HCT116 (cell line): ENCODE results near the gene CASK. TPM values are rescaled to one million over a fixed set of nuclear protein-coding genes. Genes with fewer than 3 reads are reported as not detected.

ENCODE experiments used
- ATAC-seq: fragments of 200-7000 bp; cut with Tn5 transposase; 2 replicates; pipeline ENCODE4 v1.9.1; 2020; ENCODE audit warnings: mild to moderate bottlenecking, moderate library complexity
- BruUV-seq: library from RNA; stranded (reverse); fragments of 400-500 nt; replicated peaks from 2 replicates; lab custom pipeline; 2021; lab: Mats Ljungman, UMichigan
- CTCF ChIA-PET: fragments of 300-600 bp; sonication (Branson Sonifier 250); formaldehyde crosslinking; loops from one replicate; lab custom pipeline; 2021; ENCODE audit warnings: antibody characterized with exemption; lab: Charles Lee
- POLR2A ChIA-PET: fragments of 300-600, 350-600 bp; sonication (Branson Sonifier 250); formaldehyde crosslinking; loops from one replicate; lab custom pipeline; 2021; ENCODE audit warnings: antibody characterized with exemption; lab: Charles Lee
- RAD21 ChIA-PET, 2 experiments: fragments of 300-600 bp; sonication (Branson Sonifier 250); formaldehyde crosslinking; loops; one replicate each; lab custom pipeline; 2023; ENCODE audit warnings: low total read pairs in 2 of 2; ENCODE audit not compliant: uncharacterized antibody in 2 of 2, unreplicated experiment in 2 of 2, low non-redundant PET in 1 of 2; lab: Charles Lee
- DNase-seq: peaks from one replicate; pipeline ENCODE4 v3.0.0-alpha.2; 2010; ENCODE audit warnings: low read depth, low spot score
- H2AFZ ChIP-seq: fragments of 200-600 bp; shearing (Covaris generic), sonication (generic); 2 replicates; pipeline ENCODE4 v1.6.1; 2017; ENCODE audit warnings: low read depth, mixed run types, mixed read lengths, antibody characterized with exemption, low read length; ENCODE audit not compliant: poor library complexity, severe bottlenecking
- H3K27ac ChIP-seq: 2 replicates; pipeline ENCODE4 v1.5.1; 2012; ENCODE audit warnings: low read depth, low read length
- H3K27me3 ChIP-seq: fragments of 200-600 bp; sonication (generic); 2 replicates; pipeline ENCODE4 v1.6.1; 2016; ENCODE audit warnings: mixed run types, low read length, mixed read lengths; ENCODE audit not compliant: insufficient read depth
- H3K36me3 ChIP-seq, 2 experiments: fragments of 200-500 bp in 1 of 2; fragments of 200-600 bp in 1 of 2; sonication (Bioruptor generic) in 1 of 2; sonication (generic) in 1 of 2; 2 replicates each; pipeline versions ENCODE4 v1.5.1 to v1.6.1; 2014 to 2016; ENCODE audit warnings: low read length in 2 of 2, inconsistent platforms in 1 of 2, mixed read lengths in 1 of 2, mixed run types in 1 of 2; ENCODE audit not compliant: insufficient read depth in 2 of 2, control insufficient read depth in 1 of 2
- H3K4me1 ChIP-seq, 2 experiments: fragments of 200-600 bp in 1 of 2; sonication (generic) in 1 of 2; 2 replicates each; pipeline versions ENCODE4 v1.5.1 to v1.6.1; 2012 to 2017; ENCODE audit warnings: low read length in 2 of 2, inconsistent platforms in 1 of 2, mild to moderate bottlenecking in 1 of 2, mixed read lengths in 1 of 2, mixed run types in 1 of 2, moderate library complexity in 1 of 2; ENCODE audit not compliant: insufficient read depth in 2 of 2, control insufficient read depth in 1 of 2
- H3K4me2 ChIP-seq: fragments of 200-600 bp; sonication (generic); 2 replicates; pipeline ENCODE4 v1.6.1; 2017; ENCODE audit warnings: mixed run types, low read length, mixed read lengths
- H3K4me3 ChIP-seq, 2 experiments: fragments of 200-600 bp in 1 of 2; sonication (generic) in 1 of 2; replicated peaks in 1 of 2; 2 replicates each; pipeline ENCODE4 v1.5.1; 2011 to 2016; ENCODE audit warnings: low read length in 2 of 2, control low read depth in 1 of 2, low read depth in 1 of 2, mild to moderate bottlenecking in 1 of 2, mixed read lengths in 1 of 2, mixed run types in 1 of 2
- H3K79me2 ChIP-seq: fragments of 200-600 bp; sonication (generic); 2 replicates; pipeline ENCODE4 v1.6.1; 2017; ENCODE audit warnings: mild to moderate bottlenecking, mixed run types, low read length, moderate library complexity, mixed read lengths; ENCODE audit not compliant: insufficient read depth
- H3K9ac ChIP-seq: fragments of 200-600 bp; sonication (generic); 2 replicates; pipeline ENCODE4 v1.6.1; 2016; ENCODE audit warnings: low read length, mixed read lengths
- H3K9me2 ChIP-seq: fragments of 200-600 bp; sonication (generic), shearing (Covaris generic); 2 replicates; pipeline ENCODE4 v1.6.1; 2017; ENCODE audit warnings: mixed run types, mild to moderate bottlenecking, moderate library complexity; ENCODE audit not compliant: insufficient read depth
- H3K9me3 ChIP-seq, 2 experiments: fragments of 200-500 bp in 1 of 2; fragments of 200-600 bp in 1 of 2; sonication (Bioruptor generic) in 1 of 2; sonication (generic) in 1 of 2; 2 replicates each; pipeline ENCODE4 v1.6.1; 2014 to 2017; ENCODE audit warnings: low read length in 2 of 2, mixed read lengths in 2 of 2, inconsistent platforms in 1 of 2, low read depth in 1 of 2, mild to moderate bottlenecking in 1 of 2, mixed run types in 1 of 2, moderate library complexity in 1 of 2; ENCODE audit not compliant: control insufficient read depth in 1 of 2, insufficient read depth in 1 of 2
- H4K20me1 ChIP-seq: fragments of 200-600 bp; sonication (generic), shearing (Covaris generic); 2 replicates; pipeline ENCODE4 v1.6.1; 2017; ENCODE audit warnings: mixed run types, mild to moderate bottlenecking, moderate library complexity; ENCODE audit not compliant: insufficient read depth
- CBX3 ChIP-seq: IDR thresholded peaks from 2 replicates; pipeline ENCODE4 v1.6.1; 2012; ENCODE audit warnings: low read depth
- CEBPB ChIP-seq: IDR thresholded peaks from 2 replicates; pipeline ENCODE4 v1.6.1; 2012; ENCODE audit warnings: low read depth
- EGR1 ChIP-seq: IDR thresholded peaks from 2 replicates; pipeline ENCODE4 v1.6.1; 2012; ENCODE audit warnings: low read depth
- ELF1 ChIP-seq: IDR thresholded peaks from 2 replicates; pipeline ENCODE4 v1.6.1; 2012; ENCODE audit warnings: low read depth, borderline replicate concordance
- EZH2phosphoT487 ChIP-seq: fragments of 200-600 bp; IDR thresholded peaks from 2 replicates; pipeline ENCODE4 v1.6.1; 2018; ENCODE audit warnings: antibody characterized with exemption, borderline replicate concordance
- FOSL1 ChIP-seq: IDR thresholded peaks from 2 replicates; pipeline ENCODE4 v1.6.1; 2012; ENCODE audit warnings: low read depth
- JUND ChIP-seq: IDR thresholded peaks from 2 replicates; pipeline ENCODE4 v1.6.1; 2012
- POLR2A ChIP-seq: IDR thresholded peaks from 2 replicates; pipeline ENCODE4 v1.7.0; 2011; ENCODE audit warnings: borderline replicate concordance; ENCODE audit not compliant: insufficient read depth, insufficient read length; ENCODE audit errors: extremely low read depth
- RAD21 ChIP-seq: IDR thresholded peaks from 2 replicates; pipeline ENCODE4 v1.6.1; 2012; ENCODE audit warnings: low read depth, mild to moderate bottlenecking
- REST ChIP-seq: IDR thresholded peaks from 2 replicates; pipeline ENCODE4 v1.6.1; 2012; ENCODE audit warnings: low read depth
- SIN3A ChIP-seq: IDR thresholded peaks from 2 replicates; pipeline ENCODE4 v1.6.1; 2012; ENCODE audit warnings: low read depth
- TCF7L2 ChIP-seq: IDR thresholded peaks from 2 replicates; pipeline ENCODE4 v1.7.0; 2011; ENCODE audit warnings: borderline replicate concordance, inconsistent platforms; ENCODE audit not compliant: insufficient read depth, insufficient read length; ENCODE audit errors: extremely low read depth
- YY1 ChIP-seq: IDR thresholded peaks from 2 replicates; pipeline ENCODE4 v1.6.1; 2011; ENCODE audit warnings: low read length, low read depth, moderate library complexity, mild to moderate bottlenecking; ENCODE audit not compliant: insufficient replicate concordance; ENCODE audit errors: extremely low read depth
- ZFX ChIP-seq: fragments of 450-650 bp; IDR thresholded peaks from 2 replicates; pipeline ENCODE4 v1.6.1; 2017
- ZNF274 ChIP-seq: fragments of 200-500 bp; sonication (Bioruptor generic); IDR thresholded peaks from 2 replicates; pipeline ENCODE4 v1.6.1; 2014; ENCODE audit warnings: mild to moderate bottlenecking, low read depth, low read length, inconsistent platforms
- intact Hi-C: fragments of 100-400 bp; cut with micrococcal nuclease; formaldehyde crosslinking; loops from 2 replicates; pipeline ENCODE4 v1.10.0; 2022
- total RNA-seq: library from RNA; stranded (reverse); gene quantifications from one replicate; pipeline ENCODE4 v1.2.1, GENCODE V29; 2021; ENCODE audit not compliant: unreplicated experiment

CASK gene
- total RNA-seq, 1 experiment from 2014 or later, result 39.0 TPM

GRCh38 chrX:41542536-41542935 is 380.8 kb downstream of the CASK start (continued):
- no peak for TF ChIP-seq REST

DNA sequence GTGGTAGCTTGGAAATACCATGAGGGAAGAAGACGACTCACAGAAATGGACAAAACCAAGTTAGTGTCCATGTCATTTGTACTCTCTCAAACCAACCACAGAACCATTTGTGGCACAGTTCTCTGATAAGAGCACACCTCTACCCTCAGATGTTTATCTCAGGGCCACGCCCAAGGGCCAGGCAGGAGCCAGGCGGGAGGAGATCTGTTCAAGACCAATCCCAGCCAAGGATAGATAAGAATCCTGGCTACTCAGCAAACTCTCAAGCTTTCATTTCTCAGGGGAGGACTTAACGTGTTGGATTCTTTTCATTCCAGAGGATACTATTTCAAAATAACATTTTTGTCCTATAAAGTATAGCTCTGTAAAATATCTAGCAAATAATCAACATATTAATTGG is 381.2 kb downstream of the CASK start:
- Histone ChIP-seq H3K9me2 (no peaks in the 10 kb centered on the region), H3K4me2 (no peak overlapping the region), H3K79me2 (no peaks in the 10 kb centered on the region), H3K9ac (no peak overlapping the region), H2AFZ (no peak overlapping the region), H3K4me1 (0 out of 4 replicates have a peak, but pooled peaks cover 0 to 5% of the 10 kb centered on the region in 2 experiments), H4K20me1 (no peaks in the 10 kb centered on the region), H3K4me3 (no peak overlapping the region), H3K27me3 (no peaks in the 10 kb centered on the region), H3K27ac (no peak overlapping the region), H3K9me3 (no peaks in the 10 kb centered on the region), H3K36me3 (no peaks in the 10 kb centered on the region)
- DNase-seq (no peak), ATAC-seq (no peak)
- POLR2A ChIA-PET, result interaction anchor here (1.3 kb wide), 1 partner anchor 9 kb away, joined by 3 read pairs; no protein-coding TSS in a partner anchor
- TF ChIP-seq EZH2phosphoT487 (no peak), YY1 (no peak), POLR2A (no peak), EGR1 (no peak), TCF7L2 (no peak), FOSL1 (no peak), RAD21 (no peak), JUND (no peak), ZNF274 (no peak), CBX3 (no peak), ZFX (no peak), SIN3A (no peak), CEBPB (no peak), ELF1 (no peak)
- RAD21 ChIA-PET, result no interaction called here
- no TSS peak for BruUV-seq
- CTCF ChIA-PET, result no interaction called here
- intact Hi-C loops, result no loop called here
